Liver (tissue), 3 donors: ENCODE measurements around the gene LCA5L.

Experiments used
- EGR1 ChIP-seq, 2 donors: IDR thresholded peaks; 2 replicates each; pipeline ENCODE4 v1.6.1; 2016 to 2018; ENCODE audit warnings: antibody characterized with exemption in 2 of 2, low read depth in 2 of 2
- FOXA1 ChIP-seq: IDR thresholded peaks from 2 replicates; pipeline ENCODE4 v1.6.1; 2016; ENCODE audit warnings: antibody characterized with exemption
- GABPA ChIP-seq, 2 donors: IDR thresholded peaks in 1 of 2; conservative IDR thresholded peaks in 1 of 2; 2 replicates each; pipeline ENCODE4 v1.6.1; 2016; ENCODE audit warnings: antibody characterized with exemption in 2 of 2, mild to moderate bottlenecking in 1 of 2, moderate library complexity in 1 of 2
- JUND ChIP-seq, 2 donors: IDR thresholded peaks; 2 replicates each; pipeline ENCODE4 v1.6.1; 2016; ENCODE audit warnings: antibody characterized with exemption in 2 of 2
- RAD21 ChIP-seq, 2 donors: IDR thresholded peaks; 2 replicates each; pipeline ENCODE4 v1.6.1; 2016; ENCODE audit warnings: antibody characterized with exemption in 2 of 2, mild to moderate bottlenecking in 2 of 2
- RXRA ChIP-seq, 2 donors: IDR thresholded peaks; 2 replicates each; pipeline ENCODE4 v1.6.1; 2017 to 2018; ENCODE audit warnings: antibody characterized with exemption in 2 of 2, mild to moderate bottlenecking in 1 of 2
- SP1 ChIP-seq: IDR thresholded peaks from 2 replicates; pipeline ENCODE4 v1.6.1; 2018; ENCODE audit warnings: antibody characterized with exemption, mild to moderate bottlenecking
- TAF1 ChIP-seq: conservative IDR thresholded peaks from 2 replicates; pipeline ENCODE4 v1.6.1; 2016; ENCODE audit warnings: antibody characterized with exemption, mild to moderate bottlenecking
- YY1 ChIP-seq: IDR thresholded peaks from 2 replicates; pipeline ENCODE4 v1.6.1; 2016; ENCODE audit warnings: antibody characterized with exemption, mild to moderate bottlenecking
- TF ChIP-seq, protein P1 (sequence below): fragments of 150-350 bp; IDR thresholded peaks from 2 replicates; pipeline ENCODE4 v1.5.1; 2017; ENCODE audit warnings: improper control_type of control experiment, low read depth, low read length; ENCODE audit not compliant: missing input control
- TF ChIP-seq, protein P2 (sequence below): IDR thresholded peaks from 2 replicates; pipeline ENCODE4 v1.6.1; 2016; ENCODE audit warnings: antibody characterized with exemption
- TF ChIP-seq, protein P3 (sequence below): IDR thresholded peaks from 2 replicates; pipeline ENCODE4 v1.6.1; 2016; ENCODE audit warnings: antibody characterized with exemption
- TF ChIP-seq, protein P4 (sequence below): IDR thresholded peaks from 2 replicates; pipeline ENCODE4 v1.6.1; 2016; ENCODE audit warnings: antibody characterized with exemption, mild to moderate bottlenecking
- TF ChIP-seq, protein P5 (sequence below): IDR thresholded peaks from 2 replicates; pipeline ENCODE4 v1.6.1; 2016; ENCODE audit warnings: antibody characterized with exemption
- donor health status: healthy.
- donor health status: healthy.

DNA sequence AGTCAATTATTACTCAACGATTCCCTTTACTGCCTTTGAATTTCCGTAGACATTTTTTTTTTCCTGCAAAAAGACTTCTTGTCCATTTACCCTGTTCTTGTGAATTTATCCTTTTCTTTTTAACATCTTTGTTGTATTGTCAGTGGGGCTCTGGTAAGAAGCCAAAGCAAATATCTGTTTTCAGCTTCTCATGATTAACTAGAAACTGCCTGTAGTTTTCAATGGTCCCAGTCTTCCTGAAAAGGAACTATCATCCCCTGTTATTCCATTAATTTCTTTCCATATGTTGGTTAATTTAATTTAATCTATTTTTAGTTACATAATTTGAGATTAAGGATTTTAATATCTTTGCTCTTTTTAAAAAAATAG lies 34.2 kb upstream of the LCA5L start:
- TF ChIP-seq, protein P1, sequence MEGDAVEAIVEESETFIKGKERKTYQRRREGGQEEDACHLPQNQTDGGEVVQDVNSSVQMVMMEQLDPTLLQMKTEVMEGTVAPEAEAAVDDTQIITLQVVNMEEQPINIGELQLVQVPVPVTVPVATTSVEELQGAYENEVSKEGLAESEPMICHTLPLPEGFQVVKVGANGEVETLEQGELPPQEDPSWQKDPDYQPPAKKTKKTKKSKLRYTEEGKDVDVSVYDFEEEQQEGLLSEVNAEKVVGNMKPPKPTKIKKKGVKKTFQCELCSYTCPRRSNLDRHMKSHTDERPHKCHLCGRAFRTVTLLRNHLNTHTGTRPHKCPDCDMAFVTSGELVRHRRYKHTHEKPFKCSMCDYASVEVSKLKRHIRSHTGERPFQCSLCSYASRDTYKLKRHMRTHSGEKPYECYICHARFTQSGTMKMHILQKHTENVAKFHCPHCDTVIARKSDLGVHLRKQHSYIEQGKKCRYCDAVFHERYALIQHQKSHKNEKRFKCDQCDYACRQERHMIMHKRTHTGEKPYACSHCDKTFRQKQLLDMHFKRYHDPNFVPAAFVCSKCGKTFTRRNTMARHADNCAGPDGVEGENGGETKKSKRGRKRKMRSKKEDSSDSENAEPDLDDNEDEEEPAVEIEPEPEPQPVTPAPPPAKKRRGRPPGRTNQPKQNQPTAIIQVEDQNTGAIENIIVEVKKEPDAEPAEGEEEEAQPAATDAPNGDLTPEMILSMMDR, result no peak
- TF ChIP-seq, protein P2, sequence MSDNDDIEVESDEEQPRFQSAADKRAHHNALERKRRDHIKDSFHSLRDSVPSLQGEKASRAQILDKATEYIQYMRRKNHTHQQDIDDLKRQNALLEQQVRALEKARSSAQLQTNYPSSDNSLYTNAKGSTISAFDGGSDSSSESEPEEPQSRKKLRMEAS, result no peak
- TF ChIP-seq TAF1 (no peak), YY1 (no peak), FOXA1 (no peak), RXRA (IDR thresholded peaks at IDR 0.05) (no peak), SP1 (no peak), RAD21 (IDR thresholded peaks at IDR 0.05) (no peak), JUND (IDR thresholded peaks at IDR 0.05) (no peak), EGR1 (IDR thresholded peaks at IDR 0.05; ENCODE audit: low read depth in 2 of 2) (no peak), GABPA (IDR thresholded peaks at IDR 0.05 in 1 of 2, conservative IDR thresholded peaks at IDR 0.05 in 1 of 2) (no peak)
- TF ChIP-seq, protein P3, sequence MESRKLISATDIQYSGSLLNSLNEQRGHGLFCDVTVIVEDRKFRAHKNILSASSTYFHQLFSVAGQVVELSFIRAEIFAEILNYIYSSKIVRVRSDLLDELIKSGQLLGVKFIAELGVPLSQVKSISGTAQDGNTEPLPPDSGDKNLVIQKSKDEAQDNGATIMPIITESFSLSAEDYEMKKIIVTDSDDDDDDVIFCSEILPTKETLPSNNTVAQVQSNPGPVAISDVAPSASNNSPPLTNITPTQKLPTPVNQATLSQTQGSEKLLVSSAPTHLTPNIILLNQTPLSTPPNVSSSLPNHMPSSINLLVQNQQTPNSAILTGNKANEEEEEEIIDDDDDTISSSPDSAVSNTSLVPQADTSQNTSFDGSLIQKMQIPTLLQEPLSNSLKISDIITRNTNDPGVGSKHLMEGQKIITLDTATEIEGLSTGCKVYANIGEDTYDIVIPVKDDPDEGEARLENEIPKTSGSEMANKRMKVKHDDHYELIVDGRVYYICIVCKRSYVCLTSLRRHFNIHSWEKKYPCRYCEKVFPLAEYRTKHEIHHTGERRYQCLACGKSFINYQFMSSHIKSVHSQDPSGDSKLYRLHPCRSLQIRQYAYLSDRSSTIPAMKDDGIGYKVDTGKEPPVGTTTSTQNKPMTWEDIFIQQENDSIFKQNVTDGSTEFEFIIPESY, result no peak
- TF ChIP-seq, protein P4, sequence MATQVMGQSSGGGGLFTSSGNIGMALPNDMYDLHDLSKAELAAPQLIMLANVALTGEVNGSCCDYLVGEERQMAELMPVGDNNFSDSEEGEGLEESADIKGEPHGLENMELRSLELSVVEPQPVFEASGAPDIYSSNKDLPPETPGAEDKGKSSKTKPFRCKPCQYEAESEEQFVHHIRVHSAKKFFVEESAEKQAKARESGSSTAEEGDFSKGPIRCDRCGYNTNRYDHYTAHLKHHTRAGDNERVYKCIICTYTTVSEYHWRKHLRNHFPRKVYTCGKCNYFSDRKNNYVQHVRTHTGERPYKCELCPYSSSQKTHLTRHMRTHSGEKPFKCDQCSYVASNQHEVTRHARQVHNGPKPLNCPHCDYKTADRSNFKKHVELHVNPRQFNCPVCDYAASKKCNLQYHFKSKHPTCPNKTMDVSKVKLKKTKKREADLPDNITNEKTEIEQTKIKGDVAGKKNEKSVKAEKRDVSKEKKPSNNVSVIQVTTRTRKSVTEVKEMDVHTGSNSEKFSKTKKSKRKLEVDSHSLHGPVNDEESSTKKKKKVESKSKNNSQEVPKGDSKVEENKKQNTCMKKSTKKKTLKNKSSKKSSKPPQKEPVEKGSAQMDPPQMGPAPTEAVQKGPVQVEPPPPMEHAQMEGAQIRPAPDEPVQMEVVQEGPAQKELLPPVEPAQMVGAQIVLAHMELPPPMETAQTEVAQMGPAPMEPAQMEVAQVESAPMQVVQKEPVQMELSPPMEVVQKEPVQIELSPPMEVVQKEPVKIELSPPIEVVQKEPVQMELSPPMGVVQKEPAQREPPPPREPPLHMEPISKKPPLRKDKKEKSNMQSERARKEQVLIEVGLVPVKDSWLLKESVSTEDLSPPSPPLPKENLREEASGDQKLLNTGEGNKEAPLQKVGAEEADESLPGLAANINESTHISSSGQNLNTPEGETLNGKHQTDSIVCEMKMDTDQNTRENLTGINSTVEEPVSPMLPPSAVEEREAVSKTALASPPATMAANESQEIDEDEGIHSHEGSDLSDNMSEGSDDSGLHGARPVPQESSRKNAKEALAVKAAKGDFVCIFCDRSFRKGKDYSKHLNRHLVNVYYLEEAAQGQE, result no peak
- TF ChIP-seq, protein P5, sequence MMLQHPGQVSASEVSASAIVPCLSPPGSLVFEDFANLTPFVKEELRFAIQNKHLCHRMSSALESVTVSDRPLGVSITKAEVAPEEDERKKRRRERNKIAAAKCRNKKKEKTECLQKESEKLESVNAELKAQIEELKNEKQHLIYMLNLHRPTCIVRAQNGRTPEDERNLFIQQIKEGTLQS, result no peak
